DND-41 (cell line): ENCODE results near the gene BRIP1.

Experiments used
- CTCF ChIP-seq: IDR thresholded peaks from 2 replicates; pipeline ENCODE4 v1.5.1; 2012; ENCODE audit warnings: borderline replicate concordance, low read length, moderate library complexity, mild to moderate bottlenecking; ENCODE audit not compliant: poor library complexity, severe bottlenecking; ENCODE audit errors: extremely low read depth
- EZH2 ChIP-seq: IDR thresholded peaks from 3 replicates; pipeline ENCODE4 v1.6.1; 2012; ENCODE audit warnings: borderline replicate concordance, low read depth, mild to moderate bottlenecking, moderate library complexity, low read length, inconsistent platforms; ENCODE audit not compliant: severe bottlenecking

DNA sequence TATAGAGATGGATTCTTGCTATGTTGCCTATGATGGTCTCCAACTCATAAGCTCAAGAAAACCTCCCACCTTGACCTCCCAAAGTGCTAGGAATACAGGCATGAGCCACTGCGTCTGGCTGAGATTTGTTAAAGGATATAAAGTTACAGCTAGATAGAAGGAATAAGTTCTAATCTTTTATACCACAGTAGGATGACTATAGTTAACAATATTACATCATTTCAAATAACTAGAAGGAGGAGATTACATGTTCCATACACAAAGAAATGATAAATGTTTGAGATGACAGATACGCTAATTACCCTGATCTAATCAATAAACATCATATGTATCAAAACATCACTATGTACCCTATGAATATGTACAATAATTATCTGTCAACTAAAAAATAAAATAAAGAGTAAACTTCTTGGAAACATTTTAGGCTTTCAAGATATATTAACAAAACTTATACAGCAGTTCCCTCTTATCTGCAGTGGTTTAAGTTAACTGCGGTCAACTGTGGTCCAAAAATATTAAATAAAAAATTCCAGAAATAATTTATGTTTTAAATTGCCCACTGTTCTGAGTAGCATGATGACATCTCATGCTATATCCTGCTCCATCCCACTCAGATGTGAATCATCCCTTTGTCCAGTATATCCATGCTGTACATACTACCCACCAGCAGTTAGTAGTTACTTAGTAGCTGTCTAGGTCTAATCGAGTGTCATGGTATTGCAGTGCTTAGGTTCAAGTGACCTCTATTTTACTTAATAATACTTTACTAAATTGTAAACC, 143.1 kb downstream of the BRIP1 start:
- TF ChIP-seq CTCF (no peak), EZH2 (no peak)
